CD14-positive monocyte (primary cell): Measurements from ENCODE around the gene FARP1. TPM values are rescaled to one million over a fixed set of nuclear protein-coding genes. Genes with fewer than 3 reads are reported as not detected.
A peak's percentile ranks its signal among the peaks of the same experiment; 100 is the strongest.

Experiments used
- DNase-seq, 3 donors: peaks; one replicate each; pipeline ENCODE4 v3.0.0-alpha.2; 2011 to 2022
- H2AFZ ChIP-seq: 2 replicates; pipeline ENCODE4 v1.6.0; 2012; ENCODE audit warnings: mild to moderate bottlenecking, low read depth, low read length, inconsistent platforms; ENCODE audit not compliant: insufficient read depth, poor library complexity, severe bottlenecking
- H3K27ac ChIP-seq, 2 donors: 1 replicate in 1 of 2; 2 replicates in 1 of 2; pipeline ENCODE4 v1.5.1; 2012 to 2013; ENCODE audit warnings: low read length in 2 of 2, control low read depth in 1 of 2, inconsistent platforms in 1 of 2, low read depth in 1 of 2, mild to moderate bottlenecking in 1 of 2
- H3K27me3 ChIP-seq, 2 donors: one replicate each; pipeline versions ENCODE4 v1.6.0 to v1.6.1; 2011 to 2013; ENCODE audit warnings: low read length in 2 of 2; ENCODE audit not compliant: control insufficient read depth in 2 of 2, insufficient read depth in 2 of 2
- H3K36me3 ChIP-seq, 2 donors: replicated peaks in 1 of 2; 1 replicate in 1 of 2; 2 replicates in 1 of 2; pipeline versions ENCODE4 v1.5.1 to v1.6.1; 2012 to 2013; ENCODE audit warnings: low read length in 2 of 2, control low read depth in 1 of 2, inconsistent platforms in 1 of 2, mild to moderate bottlenecking in 1 of 2; ENCODE audit not compliant: insufficient read depth in 2 of 2, control insufficient read depth in 1 of 2
- H3K4me1 ChIP-seq, 2 donors: 1 replicate in 1 of 2; 2 replicates in 1 of 2; pipeline versions ENCODE4 v1.5.1 to v1.6.1; 2012 to 2013; ENCODE audit warnings: low read length in 2 of 2, control low read depth in 1 of 2, inconsistent platforms in 1 of 2, mild to moderate bottlenecking in 1 of 2, moderate library complexity in 1 of 2; ENCODE audit not compliant: insufficient read depth in 2 of 2, control insufficient read depth in 1 of 2
- H3K4me2 ChIP-seq: replicated peaks from 2 replicates; pipeline ENCODE3; 2012; ENCODE audit warnings: low read length, moderate library complexity, mild to moderate bottlenecking; ENCODE audit not compliant: poor library complexity, severe bottlenecking; ENCODE audit errors: extremely low read depth
- H3K4me3 ChIP-seq, 3 experiments: fragments of 200-600 bp in 1 of 3; sonication (generic) in 1 of 3; replicated peaks in 1 of 3; 1 replicate in 2 of 3; 2 replicates in 1 of 3; pipeline ENCODE4 v1.5.1; 2011 to 2013; ENCODE audit warnings: low read length in 3 of 3, mild to moderate bottlenecking in 3 of 3, control low read depth in 2 of 3, low read depth in 2 of 3, inconsistent platforms in 1 of 3, moderate library complexity in 1 of 3
- H3K79me2 ChIP-seq: 2 replicates; pipeline ENCODE4 v1.6.0; 2012; ENCODE audit warnings: mild to moderate bottlenecking, control low read depth, inconsistent platforms, low read length, moderate library complexity; ENCODE audit not compliant: insufficient read depth
- H3K9ac ChIP-seq: 2 replicates; pipeline ENCODE4 v1.6.0; 2017; ENCODE audit warnings: low read length, mild to moderate bottlenecking; ENCODE audit not compliant: insufficient read depth, poor library complexity, severe bottlenecking
- H3K9me3 ChIP-seq, 2 donors: replicated peaks in 1 of 2; 1 replicate in 1 of 2; 2 replicates in 1 of 2; pipeline versions ENCODE4 v1.5.1 to v1.6.1; 2012 to 2013; ENCODE audit warnings: low read length in 2 of 2, control low read depth in 1 of 2; ENCODE audit not compliant: control insufficient read depth in 1 of 2, insufficient read depth in 1 of 2
- H4K20me1 ChIP-seq: 2 replicates; pipeline ENCODE4 v1.6.0; 2012; ENCODE audit warnings: mild to moderate bottlenecking, low read length, control low read depth, moderate library complexity; ENCODE audit not compliant: insufficient read depth
- H3K27ac Mint-ChIP-seq, 7 donors: one replicate each; pipeline ENCODE4 v1.8.0; 2020; ENCODE audit warnings: mild to moderate bottlenecking in 7 of 7, mixed read lengths in 7 of 7, moderate library complexity in 6 of 7, inconsistent platforms in 2 of 7
- H3K27me3 Mint-ChIP-seq, 3 donors: one replicate each; pipeline ENCODE4 v1.8.0; 2021 to 2022; ENCODE audit warnings: low read depth in 3 of 3, mild to moderate bottlenecking in 3 of 3, mixed read lengths in 3 of 3, moderate library complexity in 3 of 3, inconsistent platforms in 1 of 3
- H3K36me3 Mint-ChIP-seq, 2 donors: one replicate each; pipeline ENCODE4 v1.8.0; 2020; ENCODE audit warnings: mixed read lengths in 2 of 2, inconsistent platforms in 1 of 2, mild to moderate bottlenecking in 1 of 2
- H3K4me1 Mint-ChIP-seq: one replicate; pipeline ENCODE4 v1.8.0; 2020; ENCODE audit warnings: mild to moderate bottlenecking, mixed read lengths
- H3K4me3 Mint-ChIP-seq, 2 donors: one replicate each; pipeline ENCODE4 v1.8.0; 2020; ENCODE audit warnings: mild to moderate bottlenecking in 2 of 2, mixed read lengths in 2 of 2, moderate library complexity in 1 of 2
- H3K9me3 Mint-ChIP-seq, 7 donors: one replicate each; pipeline ENCODE4 v1.8.0; 2020 to 2022; ENCODE audit warnings: mixed read lengths in 7 of 7, mild to moderate bottlenecking in 6 of 7, moderate library complexity in 6 of 7, inconsistent platforms in 2 of 7
- WGBS: methylation state at CpG from one replicate; pipeline ENCODE4 v1.1.5; 2013; ENCODE audit warnings: missing lambda C conversion rate; ENCODE audit not compliant: insufficient coverage; 5-methylcytosine and 5-hydroxymethylcytosine counted together
- intact Hi-C, 2 donors: fragments of 100-400 bp; cut with micrococcal nuclease; formaldehyde crosslinking; loops; one replicate each; pipeline versions ENCODE4 v1.15.0 to v1.15.1; 2023
- polyA plus RNA-seq, 3 donors: library from polyadenylated mRNA; depleted of rRNA in 1 of 3; unstranded in 2 of 3; stranded (reverse) in 1 of 3; fragments of 300-500 nt in 2 of 3; fragments of >200 nt in 1 of 3; fragmentation: Illumina TruSeq in 2 of 3; gene quantifications; 1 replicate in 2 of 3; 2 replicates in 1 of 3; pipeline ENCODE4 v1.2.3, GENCODE V29; 2012 to 2021
- TF ChIP-seq, protein P1 (sequence below): fragments of 200-600 bp; IDR thresholded peaks from one replicate; pipeline ENCODE4 v1.8.0; 2022; ENCODE audit warnings: antibody characterized with exemption, mild to moderate bottlenecking

FARP1 gene
- polyA plus RNA-seq, 3 donors = 0.01 to 0.16 (median 0.12) TPM

DNA sequence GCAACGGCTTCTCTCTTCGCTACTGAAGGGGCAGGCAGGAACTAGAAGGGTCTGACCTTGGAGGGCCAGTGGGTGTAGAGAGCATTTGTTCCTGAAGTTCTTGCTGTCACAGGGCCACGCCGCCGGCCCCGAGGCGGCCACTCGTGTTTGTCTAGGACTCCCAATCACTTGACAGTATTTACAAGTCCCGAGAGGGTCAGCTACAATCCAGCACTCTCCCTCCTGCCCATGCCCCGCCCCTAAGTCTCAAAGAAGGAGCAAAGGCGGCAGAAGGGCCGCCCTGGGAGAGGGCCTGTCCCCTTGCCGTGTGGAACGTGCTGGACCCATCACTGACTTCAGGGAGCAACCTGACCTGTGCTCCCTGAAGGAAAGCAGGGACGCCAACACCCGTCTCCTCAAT is 315.5 kb downstream of the FARP1 start:
- H3K79me2 ChIP-seq = no peaks in the 10 kb centered on the region
- WGBS = 91% methylated on average over 8 of the region's 16 CpGs
- H4K20me1 ChIP-seq = peaks cover 78% of the 10 kb centered on the region
- DNase-seq = no peak
- TF ChIP-seq, protein P1, sequence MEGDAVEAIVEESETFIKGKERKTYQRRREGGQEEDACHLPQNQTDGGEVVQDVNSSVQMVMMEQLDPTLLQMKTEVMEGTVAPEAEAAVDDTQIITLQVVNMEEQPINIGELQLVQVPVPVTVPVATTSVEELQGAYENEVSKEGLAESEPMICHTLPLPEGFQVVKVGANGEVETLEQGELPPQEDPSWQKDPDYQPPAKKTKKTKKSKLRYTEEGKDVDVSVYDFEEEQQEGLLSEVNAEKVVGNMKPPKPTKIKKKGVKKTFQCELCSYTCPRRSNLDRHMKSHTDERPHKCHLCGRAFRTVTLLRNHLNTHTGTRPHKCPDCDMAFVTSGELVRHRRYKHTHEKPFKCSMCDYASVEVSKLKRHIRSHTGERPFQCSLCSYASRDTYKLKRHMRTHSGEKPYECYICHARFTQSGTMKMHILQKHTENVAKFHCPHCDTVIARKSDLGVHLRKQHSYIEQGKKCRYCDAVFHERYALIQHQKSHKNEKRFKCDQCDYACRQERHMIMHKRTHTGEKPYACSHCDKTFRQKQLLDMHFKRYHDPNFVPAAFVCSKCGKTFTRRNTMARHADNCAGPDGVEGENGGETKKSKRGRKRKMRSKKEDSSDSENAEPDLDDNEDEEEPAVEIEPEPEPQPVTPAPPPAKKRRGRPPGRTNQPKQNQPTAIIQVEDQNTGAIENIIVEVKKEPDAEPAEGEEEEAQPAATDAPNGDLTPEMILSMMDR = no peak
- Mint-ChIP-seq H3K4me3 (no peak overlapping the region), H3K27me3 (no peaks in the 10 kb centered on the region), H3K9me3 (no peaks in the 10 kb centered on the region), H3K27ac (peak overlapping the region in 3 of 7 donors; percentile 6 to 72 (median 54)), H3K36me3 (peaks cover 88 to 98% of the 10 kb centered on the region in 2 donors), H3K4me1 (no peaks in the 10 kb centered on the region)
- no peak overlapping the region for H3K4me2 ChIP-seq
- H3K36me3 ChIP-seq = peaks cover 94 to 100% of the 10 kb centered on the region in 2 donors
- no peaks in the 10 kb centered on the region for H3K4me1 ChIP-seq
- no peak overlapping the region for H3K9ac ChIP-seq
- no peak overlapping the region for H2AFZ ChIP-seq
- no peak overlapping the region for H3K4me3 ChIP-seq
- no peaks in the 10 kb centered on the region for H3K9me3 ChIP-seq
- H3K27ac ChIP-seq = peak overlapping the region in 1 of 2 donors; percentile 14
- intact Hi-C loops = no loop called here
- H3K27me3 ChIP-seq = no peaks in the 10 kb centered on the region

DNA sequence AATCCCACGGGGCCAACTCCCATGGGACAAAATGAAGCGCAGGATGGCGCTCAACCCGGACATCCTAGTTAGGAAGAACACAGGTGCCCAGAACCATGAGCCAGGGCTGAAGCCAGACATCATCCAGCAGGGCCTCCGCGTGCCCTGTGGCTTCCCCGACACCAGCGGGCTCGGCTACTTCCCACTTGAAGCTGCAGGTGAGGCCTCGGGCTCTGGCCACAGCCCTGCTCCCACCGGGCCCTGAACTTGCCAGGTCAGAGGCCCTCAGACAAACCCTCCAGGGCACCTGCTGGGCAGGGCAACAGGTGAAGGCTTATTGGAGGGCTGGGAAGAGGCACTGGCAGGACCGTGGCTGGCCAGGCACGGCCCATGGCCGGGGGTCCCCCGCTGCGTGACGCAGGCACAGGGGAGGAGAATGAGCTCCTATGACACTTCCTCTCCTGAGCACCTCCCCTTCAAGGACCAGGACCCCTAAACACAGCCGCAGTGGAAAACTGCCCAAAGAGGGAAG is 316.3 kb downstream of the FARP1 start:
- Mint-ChIP-seq H3K4me3 (no peak overlapping the region), H3K27me3 (no peaks in the 10 kb centered on the region), H3K9me3 (no peaks in the 10 kb centered on the region), H3K36me3 (peaks cover 89 to 99% of the 10 kb centered on the region in 2 donors), H3K4me1 (no peaks in the 10 kb centered on the region), H3K27ac (no peak overlapping the region)
- peaks cover 77% of the 10 kb centered on the region for H4K20me1 ChIP-seq
- peak overlapping the region in 1 of 2 donors; percentile 20 for H3K27ac ChIP-seq
- DNase-seq = no peak
- 96% methylated on average over 13 of the region's 18 CpGs for WGBS
- intact Hi-C loops = no loop called here
- H3K4me1 ChIP-seq = no peaks in the 10 kb centered on the region
- H3K27me3 ChIP-seq = no peaks in the 10 kb centered on the region
- TF ChIP-seq, protein P1 = no peak
- H3K9me3 ChIP-seq = no peaks in the 10 kb centered on the region
- H2AFZ ChIP-seq = no peak overlapping the region
- H3K4me2 ChIP-seq = no peak overlapping the region
- H3K79me2 ChIP-seq = no peaks in the 10 kb centered on the region
- no peak overlapping the region for H3K9ac ChIP-seq
- no peak overlapping the region for H3K4me3 ChIP-seq
- H3K36me3 ChIP-seq = peaks cover 93 to 99% of the 10 kb centered on the region in 2 donors
